ENCODE data around the gene PRG2.

Gene PRG2

DNA sequence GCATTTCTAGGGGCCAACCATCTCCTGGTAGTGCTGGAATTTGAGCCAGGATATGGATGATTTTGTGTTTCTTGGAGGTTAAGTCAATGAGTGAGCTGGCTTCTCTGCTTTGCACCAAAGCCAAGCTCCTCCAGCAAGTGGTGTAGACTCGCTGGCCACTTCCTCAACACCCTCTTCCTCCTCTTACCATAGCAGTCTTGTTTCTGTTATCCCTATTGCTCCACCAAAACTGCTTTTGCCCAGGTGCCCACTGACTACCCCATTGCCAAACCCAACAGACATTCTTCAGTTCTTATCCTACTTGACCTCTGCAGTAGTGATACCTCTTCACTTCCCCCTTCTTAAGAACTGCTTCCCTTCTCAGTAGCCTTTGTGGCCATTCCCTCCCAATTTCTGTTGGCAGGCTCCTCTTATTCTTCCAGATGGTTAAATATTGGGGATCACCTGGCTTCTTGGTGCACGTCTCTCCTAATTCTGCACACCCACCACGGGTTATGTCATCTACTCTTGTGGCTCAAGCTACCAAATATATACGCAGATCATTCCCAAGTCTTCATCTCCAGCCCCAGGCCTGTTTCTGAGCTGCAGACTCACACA is 7.0 kb upstream of the PRG2 start:
- no peak for TF ChIP-seq CTCF (IDR thresholded peaks at IDR 0.05; ENCODE audit: extremely low read depth, insufficient read depth, missing control alignments)
- DNase-seq (ENCODE audit: low spot score), result no peak
- in situ Hi-C loops (cut with MboI; ENCODE audit: low pct_unique_long_range_greater_than_20kb, low sequenced_read_pairs, unreplicated experiment), result no loop called here

GRCh38 chr11:57396744-57397143 is 6.3 kb upstream of the PRG2 start:
- DNase-seq (ENCODE audit: low spot score), result no peak
- no peak for TF ChIP-seq CTCF (IDR thresholded peaks at IDR 0.05; ENCODE audit: extremely low read depth, insufficient read depth, missing control alignments)
- in situ Hi-C loops (cut with MboI; ENCODE audit: low pct_unique_long_range_greater_than_20kb, low sequenced_read_pairs, unreplicated experiment), result no loop called here

DNA sequence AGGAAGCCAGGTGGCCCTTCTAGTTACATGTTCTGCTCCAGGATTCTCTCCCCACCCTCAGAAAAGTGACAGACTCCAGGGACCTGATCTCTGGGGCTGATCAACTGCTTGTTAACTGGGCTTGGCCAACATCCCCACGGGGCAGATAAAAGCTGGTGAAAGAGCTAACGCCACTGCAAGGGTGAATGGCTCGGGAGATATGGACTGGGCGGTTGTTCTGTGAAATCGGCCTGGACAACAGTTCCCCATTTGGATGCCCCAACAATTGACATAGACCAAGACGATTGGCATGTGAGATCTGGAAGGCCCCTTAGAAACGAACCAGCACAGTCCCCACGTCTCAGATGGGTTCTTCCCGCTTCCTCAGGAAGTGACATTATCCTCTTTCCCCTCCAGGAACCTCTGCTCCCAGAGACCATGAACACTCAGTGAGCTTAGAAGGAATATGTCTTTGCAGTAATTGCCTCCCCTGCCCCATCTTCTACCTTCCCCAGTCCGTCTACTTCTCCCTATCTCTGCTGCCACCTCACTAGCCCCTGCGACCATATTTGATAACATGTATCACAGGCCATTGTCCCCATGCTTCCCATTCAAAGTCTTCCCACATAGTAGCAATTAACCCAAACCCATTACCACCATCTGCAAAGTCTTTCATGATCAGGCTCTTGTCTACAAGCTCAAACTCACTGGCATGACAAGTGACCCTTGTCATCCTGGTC is 5.6 kb upstream of the PRG2 start:
- in situ Hi-C loops (cut with MboI; ENCODE audit: low pct_unique_long_range_greater_than_20kb, low sequenced_read_pairs, unreplicated experiment), result no loop called here
- no peak for TF ChIP-seq CTCF (IDR thresholded peaks at IDR 0.05; ENCODE audit: extremely low read depth, insufficient read depth, missing control alignments)
- no peak for DNase-seq (ENCODE audit: low spot score)

DNA sequence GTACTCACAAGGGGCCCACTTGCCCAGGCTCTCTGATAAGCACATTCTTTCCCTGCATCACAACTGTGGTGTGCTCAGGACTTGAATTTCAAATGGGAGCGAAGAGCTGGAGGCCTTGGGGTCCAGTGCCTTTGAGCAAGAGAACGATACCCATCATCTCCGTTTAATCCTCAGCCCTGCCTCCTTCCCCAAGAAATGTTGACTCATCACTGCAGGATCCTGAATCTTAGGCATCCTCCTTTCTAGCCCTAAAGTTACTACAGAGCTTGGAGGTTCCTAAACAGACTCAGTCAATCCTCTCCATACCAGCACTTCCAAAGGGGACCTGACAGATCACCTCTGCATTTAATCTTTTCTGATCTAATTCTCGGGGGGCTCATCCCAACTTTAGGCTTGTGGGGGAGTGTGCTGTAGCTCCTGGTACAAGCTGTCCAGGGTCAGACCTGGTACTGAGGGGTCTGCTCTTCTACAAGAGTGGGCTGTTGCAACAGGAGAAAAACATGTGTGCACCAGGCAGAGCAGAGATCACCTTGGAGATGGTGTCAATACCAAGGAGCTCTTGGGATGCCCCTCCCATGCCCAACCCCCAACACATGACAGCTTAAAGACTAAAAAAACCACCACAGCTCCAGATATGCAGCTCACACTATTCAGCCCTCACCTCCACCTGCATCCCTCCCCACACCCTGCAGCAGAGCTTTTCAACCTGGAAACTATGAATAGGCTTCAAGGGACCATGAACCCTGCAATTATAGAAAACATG is 3.9 kb upstream of the PRG2 start:
- DNase-seq (ENCODE audit: low spot score), result no peak
- TF ChIP-seq CTCF (IDR thresholded peaks at IDR 0.05; ENCODE audit: extremely low read depth, insufficient read depth, missing control alignments), result no peak
- in situ Hi-C loops (cut with MboI; ENCODE audit: low pct_unique_long_range_greater_than_20kb, low sequenced_read_pairs, unreplicated experiment), result no loop called here

DNA sequence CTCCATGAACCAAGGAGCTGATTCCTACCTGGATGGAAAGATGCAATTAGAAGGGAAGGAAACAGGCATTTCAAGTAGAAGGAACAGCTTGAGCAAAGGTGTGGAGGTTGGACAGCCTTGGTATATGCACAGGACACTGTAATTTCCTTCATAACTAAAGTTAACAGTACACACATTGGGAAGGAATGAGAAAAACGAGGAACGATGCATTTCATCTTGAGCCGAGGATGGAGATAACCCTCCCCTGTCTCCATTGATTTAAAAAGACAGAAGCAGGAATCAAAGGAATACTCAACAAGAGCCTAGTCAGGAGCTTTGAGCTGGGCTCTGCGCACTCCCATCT is 2.3 kb upstream of the PRG2 start:
- no peak for TF ChIP-seq CTCF (IDR thresholded peaks at IDR 0.05; ENCODE audit: extremely low read depth, insufficient read depth, missing control alignments)
- DNase-seq (ENCODE audit: low spot score), result no peak
- in situ Hi-C loops (cut with MboI; ENCODE audit: low pct_unique_long_range_greater_than_20kb, low sequenced_read_pairs, unreplicated experiment), result no loop called here

DNA sequence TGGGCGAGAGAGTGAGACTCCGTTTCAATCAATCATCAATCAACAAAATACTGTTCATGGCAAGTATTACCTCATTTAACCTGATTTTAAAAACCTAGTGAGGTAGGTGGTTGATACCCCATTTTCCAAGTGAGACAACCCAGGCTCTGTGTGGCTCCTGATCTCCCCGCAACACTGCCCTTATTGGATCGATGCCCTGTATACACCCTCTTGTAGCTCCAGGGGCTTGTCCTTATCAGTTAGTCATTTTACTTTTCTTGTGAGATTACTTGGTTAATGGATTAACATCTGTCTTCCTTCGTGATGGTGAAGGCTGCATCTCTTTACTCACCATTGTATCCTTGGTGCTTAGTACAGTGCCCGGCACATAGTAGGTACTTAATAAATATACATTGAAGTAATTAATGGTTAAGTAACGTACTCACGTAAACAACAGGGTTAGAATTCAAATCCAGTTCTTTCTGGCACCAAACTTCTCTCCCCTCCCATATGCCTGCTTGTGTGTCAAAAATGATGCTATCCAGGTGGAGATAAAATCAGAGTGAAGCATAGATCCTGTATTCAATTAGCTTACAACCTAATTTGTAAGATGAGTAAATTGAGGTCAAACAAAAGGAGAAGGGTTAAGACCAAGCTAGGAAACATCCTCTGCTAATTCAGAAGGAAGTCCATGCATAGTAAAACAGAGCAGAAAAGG is 1.8 kb upstream of the PRG2 start:
- TF ChIP-seq CTCF (IDR thresholded peaks at IDR 0.05; ENCODE audit: extremely low read depth, insufficient read depth, missing control alignments), result no peak
- in situ Hi-C loops (cut with MboI; ENCODE audit: low pct_unique_long_range_greater_than_20kb, low sequenced_read_pairs, unreplicated experiment), result no loop called here
- no peak for DNase-seq (ENCODE audit: low spot score)

All from GM13977 (cell line).